Gastroesophageal sphincter (tissue), 4 donors: ENCODE measurements around the gene C10orf143. TPM values are rescaled to one million over a fixed set of nuclear protein-coding genes. Genes with fewer than 3 reads are reported as not detected.

Experiments
- ATAC-seq: fragments of 150-250 bp; one replicate; pipeline ENCODE4 v1.9.1; 2016; ENCODE audit warnings: mild to moderate bottlenecking, moderate library complexity
- H3K27ac ChIP-seq, 4 donors: fragments of 200-600 bp; sonication (generic) in 3 of 4; 1 replicate in 3 of 4; 2 replicates in 1 of 4; pipeline ENCODE4 v1.5.1; 2016 to 2019
- H3K27me3 ChIP-seq: fragments of 200-600 bp; sonication (generic); one replicate; pipeline ENCODE4 v1.5.1; 2019
- H3K36me3 ChIP-seq, 2 donors: fragments of 200-600 bp; sonication (generic); one replicate each; pipeline ENCODE4 v1.5.1; 2019; ENCODE audit warnings: control low read depth in 1 of 2
- H3K4me1 ChIP-seq, 3 donors: fragments of 200-600 bp; sonication (generic); 1 replicate in 2 of 3; 2 replicates in 1 of 3; pipeline ENCODE4 v1.5.1; 2016 to 2019; ENCODE audit warnings: control low read depth in 2 of 3
- H3K4me3 ChIP-seq, 2 donors: fragments of 200-600 bp; sonication (generic); one replicate each; pipeline ENCODE4 v1.5.1; 2019; ENCODE audit warnings: mild to moderate bottlenecking in 1 of 2, moderate library complexity in 1 of 2
- H3K9me3 ChIP-seq, 3 donors: fragments of 200-600 bp; sonication (generic); one replicate each; pipeline ENCODE4 v1.5.1; 2017 to 2019; ENCODE audit warnings: control low read depth in 2 of 3
- CTCF ChIP-seq, 4 experiments: fragments of 200-600 bp in 2 of 4; fragments of 450-650 bp in 2 of 4; sonication (generic) in 1 of 4; IDR thresholded peaks; one replicate each; pipeline ENCODE4 v1.5.1; 2017 to 2019; ENCODE audit warnings: antibody characterized with exemption in 4 of 4, mild to moderate bottlenecking in 2 of 4, moderate library complexity in 2 of 4
- EP300 ChIP-seq: sonication (generic); formaldehyde crosslinking; IDR thresholded peaks from one replicate; pipeline ENCODE4 v1.6.1; 2017; ENCODE audit warnings: antibody characterized with exemption, mild to moderate bottlenecking
- POLR2A ChIP-seq, 2 donors: fragments of 450-650 bp; IDR thresholded peaks; one replicate each; pipeline ENCODE4 v1.6.1; 2017; ENCODE audit warnings: antibody characterized with exemption in 2 of 2, mild to moderate bottlenecking in 2 of 2, moderate library complexity in 1 of 2
- POLR2AphosphoS5 ChIP-seq: sonication (generic); formaldehyde crosslinking; IDR thresholded peaks from one replicate; pipeline ENCODE4 v1.6.1; 2017; ENCODE audit warnings: antibody characterized with exemption
- WGBS, 2 donors: methylation state at CpG; one replicate each; pipeline ENCODE4 v1.1.5; 2018; ENCODE audit warnings: low coverage in 1 of 2; 5-methylcytosine and 5-hydroxymethylcytosine counted together
- total RNA-seq, 4 donors: library from RNA; depleted of rRNA; stranded (reverse); fragments of >200 nt; gene quantifications; one replicate each; pipeline ENCODE4 v1.1.0, GENCODE V29; 2016

C10orf143 gene
- total RNA-seq, 4 donors from 2014 or later, result 1.1 to 5.4 (median 4.6) TPM

GRCh38 chr10:130014263-130015074 is 96.2 kb downstream of the C10orf143 start:
- Histone ChIP-seq H3K9me3 (no peaks in the 10 kb centered on the region), H3K36me3 (no peaks in the 10 kb centered on the region), H3K4me1 (no peaks in the 10 kb centered on the region), H3K27me3 (peaks cover 74% of the 10 kb centered on the region), H3K4me3 (no peak overlapping the region), H3K27ac (no peak overlapping the region)
- 66% methylated on average over 24 of the region's 35 CpGs; no CpG with 5 or more reads in 1 of the 2 donors for WGBS, 2 donors
- ATAC-seq, result no peak
- no peak for TF ChIP-seq POLR2AphosphoS5
- no peak for TF ChIP-seq CTCF (IDR thresholded peaks at IDR 0.05)
- TF ChIP-seq POLR2A (IDR thresholded peaks at IDR 0.05), result no peak
- no peak for TF ChIP-seq EP300

Other genes with a start within 250 kb of the C10orf143 start
- 1 to 10 TPM; 2.5 to 4.9 (median 4.6) TPM for gene EBF3, start 146.6 kb downstream of the C10orf143 start, total RNA-seq
- 100 to 1,000 TPM in 1 of 4 donors, 10 to 100 TPM in 3; 42.3 to 103 (median 48.6) TPM for gene GLRX3, start 25.6 kb upstream of the C10orf143 start, total RNA-seq